NCI-H69 (cell line): Measurements from ENCODE around the gene PUM2.

Source experiments
- DNase-seq: peaks from one replicate; lab custom pipeline; 2025; lab: John Stamatoyannopoulos, UW

The PUM2 gene

GRCh38 chr2:20216130-20217025, 134.3 kb downstream of the PUM2 start:
- no peak for DNase-seq

GRCh38 chr2:20215183-20216040, 135.2 kb downstream of the PUM2 start:
- no peak for DNase-seq

- DNase-seq, result peak; percentile 41
Measured at GRCh38 chr2:20214566-20215182, 136.0 kb downstream of the PUM2 start.

GRCh38 chr2:20213651-20214565, 136.7 kb downstream of the PUM2 start:
- peak; percentile 41 for DNase-seq

- DNase-seq, result no peak
Measured at GRCh38 chr2:20212871-20213503, 137.7 kb downstream of the PUM2 start.

GRCh38 chr2:20212459-20212870, 138.2 kb downstream of the PUM2 start:
- DNase-seq, result no peak

GRCh38 chr2:20211860-20212458, 138.7 kb downstream of the PUM2 start:
- no peak for DNase-seq

- no peak for DNase-seq
Measured at GRCh38 chr2:20211420-20211819, 139.2 kb downstream of the PUM2 start.

GRCh38 chr2:20210462-20210861, 140.2 kb downstream of the PUM2 start:
- no peak for DNase-seq

- DNase-seq, result no peak
Measured at GRCh38 chr2:20209373-20210109, 141.1 kb downstream of the PUM2 start.

- no peak for DNase-seq
Measured at GRCh38 chr2:20208476-20208859, 142.2 kb downstream of the PUM2 start.

- no peak for DNase-seq
Measured at GRCh38 chr2:20207051-20207450, 143.6 kb downstream of the PUM2 start.

GRCh38 chr2:20205915-20206524, 144.6 kb downstream of the PUM2 start:
- DNase-seq, result no peak

- DNase-seq, result no peak
Measured at GRCh38 chr2:20205069-20205468, 145.6 kb downstream of the PUM2 start.

GRCh38 chr2:20203521-20204225, 147.0 kb downstream of the PUM2 start:
- no peak for DNase-seq

GRCh38 chr2:20203072-20203471, 147.6 kb downstream of the PUM2 start:
- no peak for DNase-seq

- DNase-seq, result no peak
Measured at GRCh38 chr2:20201671-20202070, 149.0 kb downstream of the PUM2 start.

GRCh38 chr2:20200697-20201555, 149.7 kb downstream of the PUM2 start:
- DNase-seq, result no peak
